NCI-H82 treated with DMSO at 0.1 percent for 48 hours (cell line): ENCODE results near the gene ELMOD3.
A peak's percentile ranks its signal among the peaks of the same experiment; 100 is the strongest.
"Not testable (repeated sequence)": the region's sequence is repeated elsewhere in the genome, so short reads cannot be mapped to it uniquely, and the experiment has no call there.

ENCODE experiments used
- DNase-seq: peaks from one replicate; lab custom pipeline; 2025; ENCODE audit not compliant: unreplicated experiment; lab: John Stamatoyannopoulos, UW

ELMOD3 gene

DNA sequence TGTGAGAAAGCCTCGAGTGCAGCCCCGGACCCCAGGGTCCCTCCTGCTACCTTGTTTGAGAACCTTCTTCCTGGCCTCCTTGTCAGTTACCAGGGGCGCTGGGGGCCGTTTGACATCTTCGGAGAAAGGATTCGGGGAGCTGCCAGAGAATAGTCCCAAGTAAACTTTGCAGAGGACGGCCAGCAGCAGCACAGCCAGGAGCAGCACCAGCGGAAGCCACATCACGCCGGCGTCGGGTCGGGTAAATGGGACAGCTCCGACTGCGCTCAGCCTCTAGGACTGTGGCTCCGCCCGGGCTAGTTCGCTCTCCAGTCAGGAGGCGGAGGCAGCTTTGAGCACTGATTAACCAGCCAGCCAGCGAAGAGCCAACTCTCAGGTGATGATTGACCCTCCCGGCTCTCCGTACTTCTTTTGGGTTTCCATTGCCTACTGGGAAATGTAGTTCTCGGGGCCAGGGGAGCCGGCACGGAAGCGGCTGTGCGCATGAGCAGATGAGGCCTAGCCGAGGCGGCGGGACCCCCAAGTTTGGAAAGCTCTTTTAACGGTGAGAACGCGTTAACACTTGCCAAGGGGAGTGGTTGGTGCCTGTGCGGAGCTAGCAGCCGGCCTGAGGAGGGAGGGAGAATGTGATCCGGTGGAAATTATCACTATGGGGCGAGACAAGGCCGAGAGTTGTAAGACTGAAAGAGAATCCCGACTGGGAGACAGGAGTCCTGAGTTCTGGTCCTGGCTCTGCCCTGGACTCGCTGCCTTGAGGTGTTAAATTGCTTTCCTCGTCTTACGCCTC, at the start of gene ELMOD3, which contains the start of gene RETSAT:
ELMOD3 (plus strand) TSS at position 484 of the 787 bp plus-strand sequence. CDS start 2,430 bp downstream, outside the sequence.
RETSAT (minus strand) TSS at position 243 of the 787 bp plus-strand sequence; CDS start at position 222, 21 bp downstream.
- peak; percentile 98 for DNase-seq

- no peak for DNase-seq
Observed at GRCh38 chr2:85307527-85307897, 47.1 kb upstream of the ELMOD3 start.

- DNase-seq = no peak
Observed at GRCh38 chr2:85308201-85308600, 46.4 kb upstream of the ELMOD3 start.

- DNase-seq = peak; percentile 32
Observed at GRCh38 chr2:85308896-85309555, 45.5 kb upstream of the ELMOD3 start.

DNA sequence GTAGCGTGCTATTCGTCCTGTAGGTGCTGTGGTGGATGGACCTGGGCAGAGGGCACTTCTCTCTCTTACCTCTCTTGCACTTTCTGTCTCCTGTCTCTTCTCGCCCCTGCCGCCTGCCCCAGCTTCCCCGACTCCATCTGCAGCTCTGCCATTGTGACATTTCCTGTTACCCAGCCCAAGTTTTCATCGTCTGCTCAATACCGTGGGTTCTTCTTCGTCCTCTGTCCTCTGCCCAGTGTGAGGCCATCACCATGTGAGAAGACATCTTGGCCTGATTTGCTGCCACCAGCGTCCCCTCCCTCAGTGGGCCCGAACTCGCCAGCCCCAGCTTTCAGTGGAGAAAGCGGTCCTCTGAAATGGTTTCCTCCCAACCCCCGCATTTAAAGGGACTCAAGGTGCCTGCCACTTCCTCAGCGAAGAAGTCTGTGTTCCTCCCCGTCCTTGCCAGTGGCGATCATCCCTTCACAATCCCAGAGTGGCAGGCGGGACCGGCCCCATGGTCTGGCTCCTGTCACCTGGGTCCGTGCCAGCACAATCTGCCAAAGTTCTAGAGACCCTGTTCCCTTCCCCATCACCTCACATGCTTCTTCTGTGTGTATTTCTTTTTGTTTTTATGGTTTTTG, 44.8 kb upstream of the ELMOD3 start:
- no peak for DNase-seq

- DNase-seq = no peak
Observed at GRCh38 chr2:85310330-85310729, 44.2 kb upstream of the ELMOD3 start.

GRCh38 chr2:85312404-85312803, 42.2 kb upstream of the ELMOD3 start:
- DNase-seq = no peak

DNA sequence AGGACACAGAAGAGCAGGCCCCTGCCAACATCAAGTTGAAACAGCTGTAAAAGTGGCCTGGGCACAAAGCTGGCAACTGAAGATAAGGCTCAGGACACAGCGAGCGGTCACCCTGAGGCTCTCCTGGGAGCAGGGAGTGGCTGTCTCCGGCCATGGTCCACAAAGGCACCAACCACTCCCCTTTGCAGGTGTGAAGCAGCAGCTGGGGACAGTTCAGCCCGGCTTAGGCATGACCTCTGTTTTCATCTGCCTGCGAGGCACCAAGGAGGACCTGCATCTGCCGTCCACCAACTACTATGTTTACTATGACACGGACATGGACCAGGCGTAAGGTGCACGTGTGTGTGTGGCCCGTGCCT, 39.7 kb upstream of the ELMOD3 start:
- no peak for DNase-seq

GRCh38 chr2:85315921-85316320, 38.6 kb upstream of the ELMOD3 start:
- not testable (repeated sequence) for DNase-seq

GRCh38 chr2:85318222-85319074, 36.1 kb upstream of the ELMOD3 start:
- DNase-seq = no peak

GRCh38 chr2:85319796-85320195, 34.8 kb upstream of the ELMOD3 start:
- no peak for DNase-seq

DNA sequence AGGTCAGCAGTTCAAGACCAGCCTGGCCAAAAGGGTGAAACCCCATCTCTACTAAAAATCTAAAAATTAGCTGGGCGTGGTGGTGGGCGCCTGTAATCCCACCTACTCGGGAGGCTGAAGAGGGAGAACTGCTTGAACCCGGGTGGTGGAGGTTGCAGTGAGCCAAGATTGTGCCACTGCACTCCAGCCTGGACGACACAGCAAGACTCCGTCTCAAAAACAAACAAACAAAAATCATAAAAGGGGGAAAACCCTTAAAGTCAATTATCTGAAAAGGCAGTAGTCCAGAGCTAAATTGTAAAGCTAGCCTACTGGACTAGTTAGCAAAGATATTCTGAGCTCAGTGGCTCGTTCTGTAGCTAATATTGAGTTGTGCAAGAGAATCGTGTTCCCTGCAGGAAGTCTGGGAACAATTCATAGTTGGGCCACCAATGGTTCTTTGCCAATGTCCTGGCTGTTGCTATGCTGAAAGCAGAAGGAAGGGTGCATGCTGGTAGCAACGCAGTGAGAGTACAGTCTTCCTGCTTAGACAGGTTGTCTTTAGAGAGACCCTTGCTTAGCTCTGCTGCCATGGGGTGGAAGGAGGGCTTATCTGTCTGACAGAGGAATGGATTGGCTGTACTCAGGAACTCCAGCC, 31.1 kb upstream of the ELMOD3 start:
- no peak for DNase-seq

DNA sequence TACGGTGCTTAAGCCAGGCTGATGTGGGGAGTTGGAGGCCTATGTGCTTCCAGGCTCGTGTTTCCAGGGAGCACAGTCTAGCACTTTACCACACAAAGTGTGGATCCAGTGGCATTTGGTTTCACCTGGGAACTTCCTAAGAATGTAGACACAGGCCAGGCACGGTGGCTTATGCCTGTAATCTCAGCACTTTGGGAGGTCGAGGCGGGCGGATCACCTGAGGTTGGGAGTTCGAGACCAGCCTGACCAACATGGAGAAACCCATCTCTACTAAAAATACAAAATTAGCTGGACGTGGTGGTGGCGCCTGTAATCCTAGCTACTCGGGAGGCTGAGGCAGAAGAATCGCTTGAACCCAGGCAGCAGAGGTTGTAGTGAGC, 30.6 kb upstream of the ELMOD3 start:
- DNase-seq = not testable (repeated sequence)

GRCh38 chr2:85324639-85325465, 29.7 kb upstream of the ELMOD3 start:
- DNase-seq = no peak

GRCh38 chr2:85325466-85325811, 29.1 kb upstream of the ELMOD3 start:
- no peak for DNase-seq

GRCh38 chr2:85326406-85327159, 28.0 kb upstream of the ELMOD3 start:
- DNase-seq = no peak

GRCh38 chr2:85327160-85327821, 27.3 kb upstream of the ELMOD3 start:
- DNase-seq = no peak

- peak; percentile 79 for DNase-seq
Observed at GRCh38 chr2:85327822-85328617, 26.5 kb upstream of the ELMOD3 start, which contains the start of gene TGOLN2. TGOLN2 (minus strand) TSS chr2:85327989; CDS start chr2:85327962, 27 bp downstream.
